ENCODE data around the gene ZNF615.
A peak's percentile ranks its signal among the peaks of the same experiment; 100 is the strongest.
"Not testable (repeated sequence)": the region's sequence is repeated elsewhere in the genome, so short reads cannot be mapped to it uniquely, and the experiment has no call there.

ZNF615 gene

GRCh38 chr19:51977346-51977745 is 30.7 kb downstream of the ZNF615 start:
- H3K4me3 ChIP-seq (ENCODE audit: control insufficient read depth, low read depth, low read length), result no peak overlapping the region
- no peak for TF ChIP-seq CTCF (conservative IDR thresholded peaks at IDR 0.05; ENCODE audit: control insufficient read depth, insufficient read depth, low read depth, low read length)
- no peak for DNase-seq (ENCODE audit: low read depth)

DNA sequence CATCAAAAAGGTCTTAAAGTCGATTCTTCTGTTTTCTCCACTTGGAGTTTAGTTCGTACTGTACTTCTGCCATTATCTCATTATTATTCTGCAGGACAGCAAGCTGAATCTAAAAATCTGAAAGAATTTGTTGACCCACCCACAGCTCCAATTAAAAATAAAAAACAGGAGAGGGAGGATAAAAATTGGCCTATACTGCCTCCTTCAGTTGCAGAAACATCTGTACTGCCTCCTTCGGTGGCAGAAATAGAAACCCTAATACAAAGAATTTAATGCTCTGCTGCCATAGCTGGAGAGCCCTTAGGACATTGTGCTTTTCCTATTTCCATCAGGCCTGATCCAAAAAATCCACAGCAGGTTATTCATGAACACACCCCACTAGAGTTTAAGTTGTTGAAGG is 31.2 kb downstream of the ZNF615 start:
- no peak overlapping the region for H3K4me3 ChIP-seq (ENCODE audit: control insufficient read depth, low read depth, low read length)
- no peak for DNase-seq (ENCODE audit: low read depth)
- TF ChIP-seq CTCF (conservative IDR thresholded peaks at IDR 0.05; ENCODE audit: control insufficient read depth, insufficient read depth, low read depth, low read length), result no peak

DNA sequence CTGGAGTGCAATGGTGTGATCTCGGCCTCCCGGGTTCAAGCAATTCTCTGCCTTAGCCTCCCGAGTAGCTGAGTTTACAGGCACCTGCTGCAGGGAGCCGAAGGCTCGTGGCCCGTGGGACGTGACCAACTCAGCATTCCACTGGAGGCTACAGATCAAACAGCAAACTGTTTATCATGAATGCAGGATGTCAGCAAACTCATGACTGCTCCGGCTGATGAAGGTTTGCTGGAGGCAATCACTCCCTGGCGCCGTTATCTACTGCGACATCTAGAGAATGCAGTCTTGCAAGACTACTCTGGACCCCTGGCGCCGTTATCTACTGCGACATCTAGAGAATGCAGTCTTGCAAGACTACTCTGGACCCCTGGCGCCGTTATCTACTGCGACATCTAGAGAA is 32.2 kb downstream of the ZNF615 start:
- H3K4me3 ChIP-seq (ENCODE audit: control insufficient read depth, low read depth, low read length); DNase-seq (ENCODE audit: low read depth): not testable (repeated sequence)

DNA sequence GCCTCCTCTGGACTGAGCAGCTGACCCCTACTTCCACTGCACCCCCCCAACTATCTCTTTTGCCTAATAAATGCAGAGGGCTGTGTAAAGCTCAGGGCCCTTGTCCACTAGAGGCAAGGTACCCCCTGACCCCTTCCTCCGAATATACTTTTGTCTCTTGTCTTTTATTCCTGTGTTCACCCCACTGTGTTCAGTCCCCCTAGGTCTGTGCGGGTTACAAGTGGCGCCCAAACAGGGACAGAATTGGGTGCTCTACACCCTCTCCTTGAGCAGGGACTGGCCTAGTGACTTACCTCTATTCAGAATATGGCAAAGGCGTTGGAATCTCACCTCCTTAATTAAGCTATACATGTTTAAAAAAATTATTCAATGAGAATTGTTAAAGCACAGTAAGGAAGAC is 36.4 kb downstream of the ZNF615 start:
- DNase-seq (ENCODE audit: low read depth), result peak; percentile 21
- TF ChIP-seq CTCF (conservative IDR thresholded peaks at IDR 0.05; ENCODE audit: control insufficient read depth, insufficient read depth, low read depth, low read length), result no peak
- H3K4me3 ChIP-seq (ENCODE audit: control insufficient read depth, low read depth, low read length), result no peak overlapping the region

GRCh38 chr19:51970718-51971117 is 37.3 kb downstream of the ZNF615 start:
- no peak for DNase-seq (ENCODE audit: low read depth)
- no peak overlapping the region for H3K4me3 ChIP-seq (ENCODE audit: control insufficient read depth, low read depth, low read length)
- no peak for TF ChIP-seq CTCF (conservative IDR thresholded peaks at IDR 0.05; ENCODE audit: control insufficient read depth, insufficient read depth, low read depth, low read length)

GRCh38 chr19:51965583-51965982 is 42.4 kb downstream of the ZNF615 start:
- no peak for TF ChIP-seq CTCF (conservative IDR thresholded peaks at IDR 0.05; ENCODE audit: control insufficient read depth, insufficient read depth, low read depth, low read length)
- DNase-seq (ENCODE audit: low read depth), result no peak
- H3K4me3 ChIP-seq (ENCODE audit: control insufficient read depth, low read depth, low read length), result no peak overlapping the region

GRCh38 chr19:51960621-51961233 is 47.3 kb downstream of the ZNF615 start:
- DNase-seq (ENCODE audit: low read depth); H3K4me3 ChIP-seq (ENCODE audit: control insufficient read depth, low read depth, low read length): not testable (repeated sequence)

DNA sequence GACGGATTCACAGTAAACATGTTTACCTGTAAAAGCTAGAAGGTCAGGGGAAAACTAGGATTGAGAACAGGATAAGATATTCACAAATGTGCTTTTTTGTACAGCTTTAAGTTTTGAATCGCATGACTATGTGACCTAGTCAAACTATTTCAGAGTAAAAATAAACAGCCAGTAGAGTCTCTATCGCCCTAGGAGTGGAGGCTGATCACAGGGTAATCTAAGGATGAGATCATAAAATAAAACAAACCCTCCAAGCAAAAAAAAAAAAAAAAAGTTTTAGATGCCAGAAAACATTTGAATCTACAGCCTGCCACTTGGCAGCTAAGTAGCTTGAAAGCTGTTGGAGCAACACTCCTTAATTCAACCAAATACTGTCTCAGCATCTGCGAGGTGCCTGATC is 48.2 kb downstream of the ZNF615 start:
- DNase-seq (ENCODE audit: low read depth), result no peak
- H3K4me3 ChIP-seq (ENCODE audit: control insufficient read depth, low read depth, low read length), result no peak overlapping the region
- TF ChIP-seq CTCF (conservative IDR thresholded peaks at IDR 0.05; ENCODE audit: control insufficient read depth, insufficient read depth, low read depth, low read length), result no peak

GRCh38 chr19:51957846-51958245 is 50.2 kb downstream of the ZNF615 start:
- not testable (repeated sequence) for DNase-seq (ENCODE audit: low read depth); H3K4me3 ChIP-seq (ENCODE audit: control insufficient read depth, low read depth, low read length)
